Coronary artery (tissue), 2 donors: Measurements from ENCODE around the gene DIP2B.

ENCODE experiments used
- DNase-seq: peaks from one replicate; pipeline ENCODE4 v3.0.0-alpha.2; 2017; ENCODE audit warnings: low spot score
- H3K27ac ChIP-seq, 2 donors: fragments of 200-600 bp; sonication (generic); one replicate each; pipeline ENCODE4 v1.5.1; 2016 to 2019
- H3K4me3 ChIP-seq: fragments of 200-600 bp; sonication (generic); 2 replicates; pipeline ENCODE4 v1.5.1; 2016; ENCODE audit warnings: mild to moderate bottlenecking, moderate library complexity
- CTCF ChIP-seq: fragments of 200-600 bp; sonication (generic); IDR thresholded peaks from one replicate; pipeline ENCODE4 v1.5.1; 2019; ENCODE audit warnings: antibody characterized with exemption

Gene DIP2B

GRCh38 chr12:50615907-50616296 is 111.1 kb downstream of the DIP2B start:
- DNase-seq, result no peak
- Histone ChIP-seq H3K27ac (no peak overlapping the region), H3K4me3 (no peak overlapping the region)
- TF ChIP-seq CTCF, result no peak

DNA sequence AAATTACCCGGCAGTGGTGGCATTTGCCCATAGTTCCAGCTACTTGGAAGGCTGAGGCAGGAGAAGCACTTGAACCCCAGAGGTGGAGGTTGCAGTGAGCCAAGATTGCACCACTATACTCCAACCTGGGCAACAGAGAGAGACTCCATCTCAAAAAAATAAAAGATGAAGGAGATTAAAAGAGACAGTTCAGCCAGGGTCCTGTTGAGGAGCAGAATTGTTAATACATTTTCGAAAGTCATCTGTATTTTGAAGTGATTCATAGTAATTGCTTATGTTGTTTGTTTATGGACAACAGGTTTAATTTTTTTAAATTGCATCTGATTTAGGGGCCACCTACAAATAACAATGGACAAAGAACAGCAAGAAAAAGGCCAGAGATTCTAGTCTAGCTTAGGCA is 112.9 kb downstream of the DIP2B start:
- TF ChIP-seq CTCF, result no peak
- H3K4me3 ChIP-seq, result no peak overlapping the region
- H3K27ac ChIP-seq, result no peak overlapping the region
- no peak for DNase-seq

GRCh38 chr12:50618864-50619609 is 114.3 kb downstream of the DIP2B start:
- no peak overlapping the region for H3K27ac ChIP-seq
- H3K4me3 ChIP-seq, result no peak overlapping the region
- TF ChIP-seq CTCF, result no peak
- DNase-seq, result no peak

DNA sequence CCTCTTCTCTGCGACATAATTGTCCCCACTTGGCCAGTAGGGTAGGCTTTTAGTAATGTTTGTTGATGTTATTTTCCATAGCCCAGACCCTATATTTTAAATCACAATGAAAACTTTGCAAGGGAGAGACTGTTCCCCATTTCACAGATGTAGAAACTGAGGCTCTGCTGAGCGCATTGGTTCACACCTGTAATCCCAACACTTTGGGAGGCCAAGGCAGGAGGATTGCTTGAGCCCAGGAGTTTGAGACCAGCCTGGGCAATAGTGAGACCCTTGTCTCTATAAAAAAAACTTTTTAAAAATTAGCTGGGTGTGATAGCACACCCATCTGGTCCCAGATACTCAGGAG is 114.8 kb downstream of the DIP2B start:
- H3K4me3 ChIP-seq, result no peak overlapping the region
- no peak for TF ChIP-seq CTCF
- H3K27ac ChIP-seq, result no peak overlapping the region
- no peak for DNase-seq

DNA sequence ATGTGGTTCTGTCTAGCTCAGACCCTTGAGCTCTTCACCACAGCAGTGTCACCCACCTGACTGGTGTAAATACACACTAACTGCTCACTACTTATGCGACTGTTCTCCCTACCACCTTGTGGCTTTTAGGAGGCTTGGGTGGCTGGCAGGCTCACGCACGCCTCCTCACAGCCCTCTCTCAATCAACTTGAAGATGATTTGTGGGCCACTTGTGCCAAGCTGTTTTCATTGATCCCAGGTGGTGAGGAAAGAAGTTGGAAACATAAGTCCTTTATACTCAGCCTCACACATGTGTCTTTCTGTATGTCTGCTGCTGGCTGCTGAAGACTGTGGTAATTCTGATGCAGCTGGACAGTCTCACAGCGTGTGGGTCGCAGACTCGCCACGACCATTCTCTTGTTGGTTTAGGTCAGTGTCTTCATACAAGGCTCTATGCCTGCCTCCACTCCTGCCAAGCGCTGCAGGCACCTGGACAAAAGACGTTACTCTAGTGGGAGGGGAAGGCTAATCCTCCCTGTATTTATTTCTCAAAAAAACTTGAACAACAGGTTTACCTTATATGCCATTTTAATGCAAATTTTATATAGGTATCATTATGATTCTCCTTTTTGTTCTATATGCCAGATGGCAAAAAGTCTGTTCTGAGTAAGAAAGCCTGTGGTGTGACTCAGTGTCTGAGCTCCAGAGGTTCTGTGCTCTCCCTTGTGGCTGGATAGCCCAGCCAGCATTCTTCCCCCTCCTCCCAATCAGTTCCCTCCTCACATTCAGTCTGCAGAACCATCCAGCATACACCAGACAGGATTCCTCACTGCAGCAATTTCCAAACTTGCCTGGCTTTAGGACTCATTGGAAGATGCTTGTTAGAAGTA is 115.6 kb downstream of the DIP2B start:
- no peak overlapping the region for H3K4me3 ChIP-seq
- DNase-seq, result no peak
- no peak overlapping the region for H3K27ac ChIP-seq
- TF ChIP-seq CTCF, result no peak

DNA sequence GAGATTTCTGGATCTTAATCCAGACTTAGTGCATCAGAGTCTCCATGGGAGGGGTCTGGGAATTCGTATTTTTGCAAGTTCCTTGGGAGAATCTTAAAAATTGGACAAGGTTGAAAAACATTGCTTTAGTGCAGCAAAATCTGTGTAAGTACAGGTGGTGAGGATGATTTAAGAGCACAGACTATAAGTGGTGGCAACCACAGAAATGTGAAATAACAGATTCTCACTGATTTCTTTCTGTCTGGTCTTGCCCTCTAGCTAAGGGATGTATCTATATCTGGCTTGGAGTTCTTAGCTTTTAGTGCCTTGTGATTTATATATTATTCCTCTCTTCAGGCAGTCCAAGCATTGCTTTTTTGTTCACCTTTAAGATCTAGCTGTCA is 116.2 kb downstream of the DIP2B start:
- no peak for TF ChIP-seq CTCF
- Histone ChIP-seq H3K4me3 (no peak overlapping the region), H3K27ac (no peak overlapping the region)
- DNase-seq, result no peak
